ENCODE measurements around the gene SATB2.

Gene SATB2

DNA sequence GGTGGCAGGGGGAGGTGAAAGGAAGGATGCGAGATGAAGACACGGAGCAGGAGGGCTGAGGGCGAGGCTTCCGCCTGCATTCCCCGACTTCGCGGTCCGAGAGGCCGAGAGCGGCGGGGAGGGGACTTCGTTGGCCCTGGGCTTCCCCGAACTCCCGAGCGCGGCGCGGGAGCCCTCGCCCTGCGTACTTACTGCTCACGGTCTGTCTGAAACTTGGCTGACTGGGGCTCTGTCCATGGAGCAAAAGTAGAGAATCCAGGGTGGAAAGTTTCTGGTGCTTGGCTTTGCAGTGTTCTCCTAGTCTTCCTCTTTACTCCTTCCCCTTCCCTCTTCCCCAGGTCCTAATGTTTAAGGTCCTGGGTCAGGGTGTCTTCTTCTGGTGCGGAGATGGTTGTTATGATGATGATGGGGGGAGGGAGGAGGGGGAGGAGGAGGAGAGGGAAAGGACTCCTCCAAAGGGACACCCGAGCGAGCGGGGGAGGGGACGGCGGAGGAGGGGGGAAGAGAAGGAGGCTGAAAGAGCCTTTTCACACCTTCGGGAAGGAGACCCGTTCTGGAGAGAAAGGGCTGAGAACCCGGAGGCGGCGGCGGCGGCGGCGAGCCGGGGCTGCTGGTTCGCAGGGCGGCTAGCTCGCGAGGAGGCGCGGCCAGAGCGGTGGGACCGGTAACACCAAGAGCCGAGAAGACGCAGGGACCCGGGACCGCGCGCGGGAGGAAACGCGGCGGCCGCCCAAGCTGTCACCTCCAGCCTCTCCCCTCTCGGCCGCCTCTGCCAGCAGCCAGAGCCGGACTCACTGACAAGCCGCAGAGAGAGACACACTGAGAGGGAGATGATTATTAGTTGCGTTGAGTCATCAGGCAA is at the start of gene SATB2:
SATB2 (minus strand) TSS at position 793 of the 862 bp plus-strand sequence. CDS start 1,902 bp downstream, outside the sequence.
- DNase-seq (ENCODE audit: low read depth), result no peak

DNA sequence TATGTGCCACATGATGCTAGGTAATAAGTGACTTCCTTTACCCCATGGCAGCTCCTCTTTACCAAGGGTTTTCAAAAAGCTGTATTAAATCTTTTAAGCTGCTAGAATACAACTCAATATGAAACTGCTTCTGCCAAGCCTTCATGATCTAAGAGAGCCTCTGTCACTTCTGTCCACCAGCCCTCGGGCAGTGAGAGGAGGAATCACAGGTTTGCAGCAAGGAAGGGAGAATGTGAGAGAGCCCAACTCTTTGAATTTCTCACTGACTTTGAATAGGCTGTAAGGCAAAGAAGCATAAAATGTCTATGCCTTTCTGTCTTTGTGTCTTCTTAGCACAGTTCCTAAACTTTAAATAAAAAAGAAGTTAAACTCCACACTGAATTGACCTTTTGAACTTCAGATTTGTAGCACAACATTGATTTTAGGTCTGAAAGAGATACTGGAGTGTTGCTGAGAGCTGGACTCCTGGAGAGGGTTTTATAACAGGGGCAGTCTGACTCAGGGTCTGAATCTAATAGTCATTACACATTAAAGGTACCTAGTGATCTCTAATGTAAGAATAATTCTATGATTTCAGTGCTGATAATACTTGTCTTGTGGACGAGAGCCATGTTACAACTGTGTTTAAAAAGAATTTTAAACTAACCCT is 48.1 kb upstream of the SATB2 start:
- no peak for DNase-seq (ENCODE audit: low read depth)

DNA sequence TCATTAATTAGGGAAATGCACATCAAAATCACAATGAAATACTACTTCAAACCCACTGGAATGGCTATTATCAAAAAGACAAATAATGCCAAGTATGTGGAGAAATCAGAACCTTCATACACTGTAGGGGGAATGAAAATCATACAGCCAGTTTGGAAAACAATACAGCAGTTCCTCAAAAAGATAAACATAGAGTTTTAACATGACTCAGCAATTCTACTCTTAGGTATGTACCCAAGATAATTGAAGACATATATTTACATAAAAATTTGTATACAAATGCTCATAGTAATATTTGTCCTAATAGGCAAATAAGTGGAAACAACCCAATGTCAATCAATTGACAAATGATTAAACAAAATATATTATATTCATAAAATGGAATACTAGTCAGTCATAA is 45.4 kb upstream of the SATB2 start:
- DNase-seq (ENCODE audit: low read depth), result no peak

GRCh38 chr2:199499005-199499404 is 41.3 kb upstream of the SATB2 start:
- DNase-seq (ENCODE audit: low read depth), result no peak

- DNase-seq (ENCODE audit: low read depth), result no peak
Measured at GRCh38 chr2:199495147-199495546, 37.4 kb upstream of the SATB2 start.

DNA sequence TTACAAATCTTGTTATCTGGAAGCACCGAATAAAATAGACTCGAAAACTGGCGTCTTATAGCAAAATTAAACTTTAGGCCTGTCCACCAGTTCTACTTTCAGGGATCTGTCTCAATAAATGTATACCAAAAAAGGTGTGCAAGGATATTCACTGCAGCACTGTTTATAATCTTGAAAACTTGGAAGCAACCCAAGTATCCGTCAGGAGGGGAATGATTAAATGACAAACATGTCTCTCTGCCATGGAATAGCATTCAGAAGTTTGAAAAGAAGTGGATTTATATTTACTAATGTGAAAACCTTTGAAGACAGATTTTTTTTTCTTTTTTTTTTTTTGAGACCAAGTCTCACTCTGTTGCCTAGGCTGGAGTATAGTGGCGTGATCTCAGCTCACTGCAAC is 32.3 kb upstream of the SATB2 start:
- no peak for DNase-seq (ENCODE audit: low read depth)

DNA sequence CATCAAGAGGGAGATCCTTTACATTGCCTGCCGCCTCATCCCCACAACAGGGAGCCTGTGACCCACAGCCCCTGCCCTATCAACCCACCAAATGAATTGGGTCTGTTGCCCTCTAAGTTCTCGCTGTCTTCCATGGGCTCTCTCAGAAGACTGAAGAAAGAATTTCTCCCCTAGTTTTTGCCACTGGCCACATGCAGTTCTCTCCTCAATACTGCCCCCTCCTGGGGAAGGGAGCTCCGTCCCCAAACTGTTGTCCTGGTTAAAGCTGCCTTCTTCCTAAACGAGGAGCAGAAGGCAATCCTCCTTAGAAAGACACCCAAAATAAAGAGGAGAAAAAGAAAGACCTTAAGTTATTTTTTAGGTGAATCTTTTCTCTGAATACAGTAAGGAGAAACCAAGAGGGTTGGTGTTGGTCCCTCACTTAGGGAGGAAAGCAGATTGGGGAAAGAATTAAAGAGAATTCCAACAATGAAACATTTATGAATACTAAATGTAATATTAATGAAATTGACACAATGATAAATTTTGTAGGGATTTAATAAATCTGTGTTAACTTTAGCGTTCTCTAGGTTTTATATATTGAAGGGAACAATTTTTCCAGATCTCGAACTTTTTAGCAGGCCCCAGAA is 31.1 kb upstream of the SATB2 start:
- DNase-seq (ENCODE audit: low read depth), result peak; percentile 30

- no peak for DNase-seq (ENCODE audit: low read depth)
Measured at GRCh38 chr2:199485732-199486335, 28.1 kb upstream of the SATB2 start.

DNA sequence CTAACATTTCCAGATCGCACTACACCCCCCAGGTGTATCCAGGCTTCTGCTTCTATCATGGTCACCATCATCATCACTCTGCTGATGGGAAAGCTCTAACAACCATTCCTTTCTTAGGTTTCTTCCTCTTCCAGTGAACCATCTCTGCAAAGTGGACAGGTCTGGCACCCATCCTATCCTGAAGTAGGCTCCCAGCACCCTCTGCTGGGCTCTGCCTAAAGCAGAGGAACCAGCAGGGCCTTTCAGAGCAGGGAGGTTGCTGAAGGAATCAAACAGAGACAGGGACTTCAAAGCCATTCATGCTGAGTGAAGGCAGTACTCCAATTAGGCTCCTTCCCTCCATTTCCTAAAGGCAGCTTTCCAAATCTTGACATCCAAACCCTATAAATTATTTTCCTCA is 27.2 kb upstream of the SATB2 start:
- DNase-seq (ENCODE audit: low read depth), result no peak

DNA sequence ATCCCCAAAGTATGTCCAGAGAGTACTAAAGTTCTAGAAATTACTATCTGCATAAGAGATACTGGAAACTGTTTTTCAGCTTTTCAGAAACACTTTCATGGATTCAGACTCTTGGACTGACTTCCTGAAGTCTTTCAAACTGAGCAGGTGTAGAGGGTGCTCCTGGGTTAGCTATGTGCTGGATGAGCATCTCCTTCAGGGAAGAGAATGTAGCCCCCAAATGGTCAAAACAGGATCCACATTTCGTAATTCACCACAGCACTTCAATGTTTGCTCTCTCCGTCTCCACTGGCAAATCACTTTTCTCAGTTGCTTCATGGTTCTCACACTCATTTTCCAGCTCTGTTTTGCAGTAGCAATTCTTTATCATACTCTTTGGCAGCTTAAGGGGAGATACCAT is 23.2 kb upstream of the SATB2 start:
- DNase-seq (ENCODE audit: low read depth), result no peak

DNA sequence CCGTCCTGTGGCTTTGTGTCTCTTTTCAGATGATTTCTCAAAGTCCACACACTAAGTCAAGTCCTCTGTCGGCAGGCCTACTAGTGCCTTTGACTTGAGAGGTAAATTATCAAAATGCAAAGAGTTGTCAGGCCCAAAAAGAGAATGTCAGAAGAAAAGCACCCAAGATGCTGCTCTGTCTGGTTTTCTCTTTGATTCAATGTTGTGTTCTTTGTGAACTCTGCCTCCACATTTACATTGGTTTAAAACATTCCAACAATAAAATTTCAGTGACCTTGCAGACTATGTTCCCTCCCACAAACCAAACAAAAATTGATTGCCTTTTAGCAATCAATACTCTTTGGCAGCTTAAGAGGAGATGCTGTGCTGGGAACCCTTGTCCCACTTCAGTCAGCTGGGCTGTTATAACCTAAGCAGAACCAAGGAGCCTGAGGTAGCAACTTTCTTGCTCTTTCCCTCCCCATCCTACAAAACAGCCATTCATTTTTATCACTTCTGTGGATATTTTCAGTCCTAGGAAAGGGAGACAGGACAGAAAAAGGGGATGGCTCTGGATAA is 19.6 kb upstream of the SATB2 start:
- DNase-seq (ENCODE audit: low read depth), result no peak

DNA sequence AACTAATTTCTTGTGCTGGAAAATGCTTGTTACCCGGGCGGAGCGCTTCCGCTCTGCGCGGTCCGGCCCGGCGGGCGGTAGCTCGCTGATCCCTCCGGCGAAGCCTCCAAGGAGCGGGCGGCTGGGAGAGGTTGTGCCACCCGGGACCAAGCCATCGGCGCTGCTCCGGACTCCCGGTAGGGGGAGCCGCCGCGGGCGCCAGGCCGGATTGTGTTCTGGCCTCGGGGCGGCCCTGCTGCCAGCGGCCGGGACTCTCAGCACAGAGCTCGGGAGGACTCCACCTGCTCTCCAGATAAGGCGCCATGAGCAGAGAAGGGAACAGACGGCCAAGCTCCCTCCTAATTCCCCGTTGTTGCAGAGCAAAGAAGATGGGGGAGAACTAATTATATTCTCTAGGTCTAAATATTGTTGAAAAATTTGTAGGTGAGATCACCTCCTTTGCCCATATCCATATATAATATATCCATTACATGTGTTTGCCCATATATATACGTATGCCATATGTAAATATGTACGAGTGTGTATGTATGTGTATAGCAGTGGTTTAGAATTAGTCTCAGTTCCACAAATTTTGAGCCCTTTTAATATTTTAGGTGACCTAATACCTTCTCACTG is 13.8 kb upstream of the SATB2 start:
- DNase-seq (ENCODE audit: low read depth), result no peak

GRCh38 chr2:199470672-199471442 is 13.1 kb upstream of the SATB2 start:
- DNase-seq (ENCODE audit: low read depth), result no peak

GRCh38 chr2:199470361-199470671 is 12.6 kb upstream of the SATB2 start:
- DNase-seq (ENCODE audit: low read depth), result no peak

- DNase-seq (ENCODE audit: low read depth), result no peak
Measured at GRCh38 chr2:199469514-199470360, 12.0 kb upstream of the SATB2 start.

DNA sequence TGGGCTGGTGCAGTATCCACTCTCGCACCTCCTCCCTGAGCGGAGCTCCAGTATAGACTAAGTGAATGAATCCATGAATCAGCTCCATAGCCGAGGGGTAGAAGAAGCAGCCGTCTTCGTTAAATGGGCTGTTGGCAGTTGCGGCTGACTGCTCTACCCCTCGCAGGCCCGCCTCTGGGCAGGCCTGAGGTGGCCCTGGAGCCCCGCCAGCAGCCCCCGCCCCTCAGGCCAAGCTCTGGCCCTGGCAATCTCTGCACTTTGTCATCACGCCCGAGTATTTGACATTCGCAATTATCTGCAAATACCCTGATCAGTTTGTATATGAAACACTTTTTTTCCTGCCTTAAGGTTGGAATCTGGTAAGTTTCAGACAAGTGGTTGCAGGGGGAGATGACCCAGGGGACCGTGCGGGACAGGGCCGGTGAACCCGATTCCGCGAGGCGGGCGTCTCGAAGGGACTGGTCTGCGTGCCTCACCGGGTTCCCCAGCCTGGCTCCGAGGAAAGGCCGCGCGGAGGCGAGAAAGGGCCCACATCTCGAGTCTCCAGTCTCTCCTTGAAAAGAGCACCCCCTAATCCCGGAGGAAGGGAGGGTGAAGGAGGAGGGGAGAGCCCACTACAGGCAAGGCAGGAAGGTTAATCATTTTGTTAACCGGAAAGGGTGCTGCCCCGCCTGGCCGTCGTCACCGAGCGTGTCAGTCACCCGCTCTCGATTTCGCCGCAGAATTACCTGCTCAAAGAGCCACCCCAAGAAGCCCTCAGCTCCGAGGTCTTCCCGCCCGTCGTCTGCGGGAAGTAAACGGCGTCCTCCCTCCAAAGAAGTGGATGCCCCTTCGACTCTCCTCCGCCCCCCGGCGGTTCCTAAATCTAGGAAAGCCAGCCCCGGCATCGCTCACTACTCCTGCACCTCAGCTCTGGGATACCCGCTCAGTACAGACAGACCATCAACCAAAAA is 11.1 kb upstream of the SATB2 start:
- no peak for DNase-seq (ENCODE audit: low read depth)

DNA sequence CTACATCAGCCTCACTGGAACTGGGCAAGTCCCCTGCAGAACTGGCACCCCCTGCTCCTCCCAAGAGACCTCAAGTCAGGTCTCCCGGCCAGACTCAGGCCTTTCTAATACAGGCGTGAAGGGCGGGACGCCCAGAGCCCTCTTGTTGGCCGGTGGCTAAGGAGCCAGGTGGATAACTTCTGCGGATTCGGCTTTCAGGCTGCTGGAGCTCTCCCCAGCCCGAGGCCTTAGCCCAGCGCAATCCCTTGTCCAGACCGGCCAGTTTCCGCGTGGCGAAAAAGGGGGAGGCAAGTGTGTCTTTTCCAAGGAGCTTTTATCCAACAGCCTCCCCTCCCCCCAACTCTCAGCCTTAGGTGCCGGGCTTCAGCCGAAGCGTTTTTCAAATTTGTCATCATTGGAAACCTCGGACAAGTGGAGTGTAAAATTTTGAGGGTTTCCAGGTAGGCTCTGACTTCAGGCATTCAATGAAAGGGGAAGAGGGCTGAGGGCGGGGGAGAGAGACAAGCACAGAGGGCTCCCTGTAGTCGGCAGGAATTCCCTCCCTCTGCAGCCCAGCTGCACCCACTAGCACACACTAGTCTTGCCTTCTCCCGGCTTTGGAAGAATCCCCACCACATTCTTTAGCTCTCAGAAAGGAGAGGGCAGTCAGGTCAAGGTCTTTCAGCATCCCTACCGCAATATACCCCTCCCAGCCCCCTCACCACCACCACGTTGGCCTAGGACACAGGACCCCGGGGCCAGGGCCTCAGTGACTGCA is 9.5 kb upstream of the SATB2 start:
- no peak for DNase-seq (ENCODE audit: low read depth)

DNA sequence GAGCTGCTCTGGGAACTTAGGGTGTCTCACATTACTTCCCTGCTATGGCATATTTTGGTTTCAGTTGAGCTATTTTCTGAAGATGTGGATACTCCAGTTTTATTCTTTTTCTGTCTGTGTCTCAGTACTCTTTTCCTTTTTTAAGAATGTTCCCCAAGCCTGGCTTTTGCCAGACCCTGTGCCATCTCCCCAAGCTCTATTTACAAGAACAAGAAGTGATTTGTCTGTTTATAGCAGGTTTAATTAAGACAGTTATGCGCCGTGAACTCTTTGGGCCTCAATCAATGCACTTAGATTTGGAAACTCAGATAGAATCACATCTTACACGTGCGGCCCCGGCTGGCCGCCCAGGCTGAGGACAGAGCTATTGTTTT is 8.9 kb upstream of the SATB2 start:
- no peak for DNase-seq (ENCODE audit: low read depth)

All from GM04504 (cell line).